B cell (primary cell): ENCODE measurements around the gene ISL2. TPM values are rescaled to one million over a fixed set of nuclear protein-coding genes. Genes with fewer than 3 reads are reported as not detected.

ENCODE experiments used
- ATAC-seq: fragments of 200-7000 bp; cut with Tn5 transposase; one replicate; pipeline ENCODE4 v1.10.0; 2021; ENCODE audit warnings: low read depth, mild to moderate bottlenecking, moderate number of reproducible peaks, moderate library complexity
- CTCF ChIA-PET: fragments of 350-600 bp; sonication (Branson Sonifier 250); formaldehyde crosslinking; loops from one replicate; lab custom pipeline; 2021; ENCODE audit warnings: antibody characterized with exemption, inconsistent platforms; lab: Charles Lee
- POLR2A ChIA-PET: fragments of 350-600 bp; sonication (Branson Sonifier 250); formaldehyde crosslinking; loops from one replicate; lab custom pipeline; 2021; ENCODE audit warnings: antibody characterized with exemption; lab: Charles Lee
- DNase-seq: peaks from one replicate; pipeline ENCODE4 v3.0.0; 2013
- H2AFZ ChIP-seq: 2 replicates; pipeline ENCODE4 v1.6.1; 2012; ENCODE audit warnings: mild to moderate bottlenecking, low read depth, low read length; ENCODE audit not compliant: insufficient read depth, poor library complexity, severe bottlenecking
- H3K27ac ChIP-seq, 2 donors: 1 replicate in 1 of 2; 2 replicates in 1 of 2; pipeline ENCODE4 v1.5.1; 2012 to 2013; ENCODE audit warnings: low read length in 2 of 2, mild to moderate bottlenecking in 2 of 2, moderate library complexity in 1 of 2
- H3K27me3 ChIP-seq, 4 experiments: fragments of 200-600 bp in 1 of 4; sonication (generic) in 1 of 4; replicated peaks in 1 of 4; 1 replicate in 2 of 4; 2 replicates in 2 of 4; pipeline versions ENCODE4 v1.6.1 to v1.7.0; 2013 to 2016; ENCODE audit warnings: low read length in 3 of 4, mild to moderate bottlenecking in 2 of 4, mixed read lengths in 1 of 4, moderate library complexity in 1 of 4; ENCODE audit not compliant: insufficient read depth in 4 of 4, control insufficient read depth in 3 of 4; ENCODE audit errors: control extremely low read depth in 1 of 4
- H3K36me3 ChIP-seq, 2 experiments: replicated peaks in 1 of 2; 1 replicate in 1 of 2; 2 replicates in 1 of 2; pipeline versions ENCODE4 v1.6.1 to v1.7.1; 2013; ENCODE audit warnings: low read length in 1 of 2; ENCODE audit not compliant: insufficient read depth in 2 of 2, control insufficient read depth in 1 of 2; ENCODE audit errors: control extremely low read depth in 1 of 2, extremely low read depth in 1 of 2
- H3K4me1 ChIP-seq, 2 donors: fragments of 200-600 bp in 1 of 2; sonication (generic) in 1 of 2; 1 replicate in 1 of 2; 2 replicates in 1 of 2; pipeline versions ENCODE4 v1.5.1 to v1.6.1; 2013 to 2017; ENCODE audit warnings: low read length in 2 of 2; ENCODE audit not compliant: control insufficient read depth in 2 of 2, insufficient read depth in 2 of 2
- H3K4me2 ChIP-seq: replicated peaks from 2 replicates; pipeline ENCODE3; 2012; ENCODE audit warnings: mild to moderate bottlenecking, low read depth, low read length; ENCODE audit not compliant: poor library complexity, severe bottlenecking
- H3K4me3 ChIP-seq, 5 experiments: fragments of 200-600 bp in 1 of 5; sonication (generic) in 1 of 5; 1 replicate in 3 of 5; 2 replicates in 2 of 5; pipeline versions ENCODE4 v1.5.1 to v1.7.0; 2011 to 2016; ENCODE audit warnings: low read length in 4 of 5, mild to moderate bottlenecking in 4 of 5, low read depth in 2 of 5, control low read depth in 1 of 5, moderate library complexity in 1 of 5; ENCODE audit not compliant: insufficient read depth in 1 of 5; ENCODE audit errors: control extremely low read depth in 1 of 5, extremely low read depth in 1 of 5
- H3K79me2 ChIP-seq: fragments of 200-600 bp; sonication (generic); one replicate; pipeline ENCODE4 v1.6.0; 2016; ENCODE audit warnings: low read length; ENCODE audit not compliant: control insufficient read depth, insufficient read depth
- H3K9ac ChIP-seq: fragments of 200-600 bp; sonication (generic); 2 replicates; pipeline ENCODE4 v1.6.1; 2017; ENCODE audit warnings: mild to moderate bottlenecking, low read length, moderate library complexity
- H3K9me3 ChIP-seq, 3 donors: one replicate each; pipeline versions ENCODE4 v1.6.1 to v1.7.1; 2013; ENCODE audit warnings: low read length in 2 of 3; ENCODE audit not compliant: control insufficient read depth in 2 of 3, insufficient read depth in 1 of 3; ENCODE audit errors: control extremely low read depth in 1 of 3
- H4K20me1 ChIP-seq: 2 replicates; pipeline ENCODE4 v1.6.0; 2012; ENCODE audit warnings: mild to moderate bottlenecking, low read length; ENCODE audit not compliant: insufficient read depth, control insufficient read depth, poor library complexity, severe bottlenecking
- H3K27ac Mint-ChIP-seq: one replicate; pipeline ENCODE4 v1.8.0; 2021; ENCODE audit warnings: mixed read lengths
- H3K27me3 Mint-ChIP-seq: one replicate; pipeline ENCODE4 v1.8.0; 2021; ENCODE audit warnings: mixed read lengths
- H3K4me1 Mint-ChIP-seq: one replicate; pipeline ENCODE4 v1.8.0; 2021; ENCODE audit warnings: mixed read lengths
- H3K4me3 Mint-ChIP-seq: one replicate; pipeline ENCODE4 v1.8.0; 2021; ENCODE audit warnings: mixed read lengths
- H3K9me3 Mint-ChIP-seq: one replicate; pipeline ENCODE4 v1.8.0; 2022; ENCODE audit warnings: mixed read lengths; ENCODE audit not compliant: insufficient read depth
- EZH2 ChIP-seq: IDR thresholded peaks from 2 replicates; pipeline ENCODE4 v1.6.1; 2012; ENCODE audit warnings: borderline replicate concordance, low read depth, mild to moderate bottlenecking, moderate library complexity, low read length; ENCODE audit not compliant: insufficient read depth, poor library complexity, severe bottlenecking
- WGBS: methylation state at CpG from one replicate; pipeline ENCODE4 v1.1.5; 2013; ENCODE audit warnings: missing lambda C conversion rate; ENCODE audit not compliant: insufficient coverage; 5-methylcytosine and 5-hydroxymethylcytosine counted together
- intact Hi-C: fragments of 100-400 bp; cut with micrococcal nuclease; formaldehyde crosslinking; loops from one replicate; pipeline ENCODE4 v1.10.0; 2022
- polyA plus RNA-seq: library from polyadenylated mRNA; depleted of rRNA; stranded (reverse); fragments of >200 nt; gene quantifications from 2 replicates; pipeline ENCODE4 v1.2.3, GENCODE V29; 2012
- total RNA-seq, 2 donors: library from RNA; stranded (reverse); fragments of 120-200 nt in 1 of 2; gene quantifications; 1 replicate in 1 of 2; 2 replicates in 1 of 2; pipeline versions ENCODE4 v1.2.3 to v1.2.4, GENCODE V29; 2013 to 2022
- TF ChIP-seq, protein P1 (sequence below): fragments of 200-600 bp; IDR thresholded peaks from one replicate; pipeline ENCODE4 v1.8.0; 2022; ENCODE audit warnings: antibody characterized with exemption, mild to moderate bottlenecking

ISL2 gene
- total and polyA plus RNA-seq, 2 donors (not counting 1 experiment from before 2014, with no cell fraction given), result 0.59 to 1.8 TPM

DNA sequence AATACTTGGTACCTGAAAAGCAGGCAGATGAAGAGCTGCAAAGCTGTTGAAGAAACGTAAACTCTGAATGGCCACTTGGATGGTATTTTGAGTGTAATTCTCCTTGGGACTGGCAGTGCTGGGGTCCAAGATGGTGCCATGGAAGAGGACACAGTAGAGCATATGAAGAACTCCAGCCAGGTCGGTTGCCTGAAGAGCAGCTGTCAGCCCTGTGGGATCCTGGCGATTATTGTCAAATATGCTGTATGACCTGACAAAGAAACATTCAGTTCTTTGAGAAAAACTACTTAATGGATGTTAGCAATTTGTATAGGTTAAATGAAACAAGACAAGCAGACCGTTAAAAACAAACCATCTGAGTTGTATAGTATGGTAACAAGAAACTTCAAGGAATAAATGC lies 44.8 kb downstream of the ISL2 start:
- H3K4me1 ChIP-seq, result no peaks in the 10 kb centered on the region
- DNase-seq (no peak), ATAC-seq (no peak)
- CTCF ChIA-PET, result no interaction called here
- no peak overlapping the region for H3K27ac Mint-ChIP-seq
- WGBS, result 100% methylated on average over 2 of the region's 4 CpGs
- TF ChIP-seq EZH2, result no peak
- TF ChIP-seq, protein P1, sequence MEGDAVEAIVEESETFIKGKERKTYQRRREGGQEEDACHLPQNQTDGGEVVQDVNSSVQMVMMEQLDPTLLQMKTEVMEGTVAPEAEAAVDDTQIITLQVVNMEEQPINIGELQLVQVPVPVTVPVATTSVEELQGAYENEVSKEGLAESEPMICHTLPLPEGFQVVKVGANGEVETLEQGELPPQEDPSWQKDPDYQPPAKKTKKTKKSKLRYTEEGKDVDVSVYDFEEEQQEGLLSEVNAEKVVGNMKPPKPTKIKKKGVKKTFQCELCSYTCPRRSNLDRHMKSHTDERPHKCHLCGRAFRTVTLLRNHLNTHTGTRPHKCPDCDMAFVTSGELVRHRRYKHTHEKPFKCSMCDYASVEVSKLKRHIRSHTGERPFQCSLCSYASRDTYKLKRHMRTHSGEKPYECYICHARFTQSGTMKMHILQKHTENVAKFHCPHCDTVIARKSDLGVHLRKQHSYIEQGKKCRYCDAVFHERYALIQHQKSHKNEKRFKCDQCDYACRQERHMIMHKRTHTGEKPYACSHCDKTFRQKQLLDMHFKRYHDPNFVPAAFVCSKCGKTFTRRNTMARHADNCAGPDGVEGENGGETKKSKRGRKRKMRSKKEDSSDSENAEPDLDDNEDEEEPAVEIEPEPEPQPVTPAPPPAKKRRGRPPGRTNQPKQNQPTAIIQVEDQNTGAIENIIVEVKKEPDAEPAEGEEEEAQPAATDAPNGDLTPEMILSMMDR, result no peak
- H3K9me3 ChIP-seq, result no peaks in the 10 kb centered on the region
- no peaks in the 10 kb centered on the region for H3K27me3 Mint-ChIP-seq
- H3K79me2 ChIP-seq, result no peaks in the 10 kb centered on the region
- no peaks in the 10 kb centered on the region for H3K36me3 ChIP-seq
- H2AFZ ChIP-seq, result no peak overlapping the region
- H4K20me1 ChIP-seq, result no peaks in the 10 kb centered on the region
- H3K9ac ChIP-seq, result no peak overlapping the region
- POLR2A ChIA-PET, result no interaction called here
- H3K4me3 ChIP-seq, result no peak overlapping the region
- intact Hi-C loops, result no loop called here
- no peaks in the 10 kb centered on the region for H3K27me3 ChIP-seq
- no peak overlapping the region for H3K27ac ChIP-seq
- H3K4me1 Mint-ChIP-seq, result no peaks in the 10 kb centered on the region
- no peak overlapping the region for H3K4me3 Mint-ChIP-seq
- H3K9me3 Mint-ChIP-seq, result no peaks in the 10 kb centered on the region
- H3K4me2 ChIP-seq, result no peak overlapping the region

DNA sequence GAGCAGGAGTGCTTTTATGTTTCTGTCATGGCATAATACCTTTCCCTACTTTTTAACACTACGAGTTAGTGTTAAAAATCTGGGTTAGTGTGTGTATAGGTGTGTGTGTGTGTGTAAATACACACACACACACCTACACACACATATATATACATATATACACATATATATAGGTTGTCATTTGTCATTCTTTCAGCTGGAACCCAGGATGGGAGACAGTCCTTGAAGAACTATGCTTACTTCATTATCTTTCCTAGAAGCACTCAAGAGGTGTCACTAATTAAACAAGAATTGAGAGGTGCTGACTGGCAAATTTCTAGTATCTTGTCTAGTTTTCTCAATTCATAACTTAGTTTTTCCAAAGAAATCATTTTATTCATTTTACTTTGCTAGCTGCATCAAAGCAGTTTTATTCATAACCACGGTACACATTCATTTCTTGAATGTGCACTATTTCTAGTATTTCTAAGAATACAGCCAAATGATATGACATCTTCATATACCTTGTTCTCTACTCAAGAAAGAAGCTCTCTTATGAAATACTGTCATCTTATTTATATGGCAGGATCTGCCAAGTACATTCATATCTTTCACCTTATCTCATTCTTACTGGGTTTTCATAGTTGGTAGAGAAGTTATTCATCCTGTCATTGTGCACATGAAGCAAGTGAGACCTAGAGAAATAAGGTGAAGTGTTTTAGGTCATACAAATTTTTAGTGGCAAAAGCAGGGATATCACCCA lies 46.6 kb downstream of the ISL2 start:
- DNase-seq (no peak), ATAC-seq (no peak)
- ChIA-PET CTCF (no interaction called here), POLR2A (no interaction called here)
- no CpG with 5 or more reads among the region's 2 CpGs for WGBS
- no peak overlapping the region for H3K27ac Mint-ChIP-seq
- no peaks in the 10 kb centered on the region for H3K4me1 Mint-ChIP-seq
- no peaks in the 10 kb centered on the region for H3K9me3 Mint-ChIP-seq
- Histone ChIP-seq H3K4me1 (no peaks in the 10 kb centered on the region), H3K27me3 (no peaks in the 10 kb centered on the region), H3K9me3 (no peaks in the 10 kb centered on the region), H3K79me2 (no peaks in the 10 kb centered on the region), H3K27ac (no peak overlapping the region), H3K4me2 (no peak overlapping the region), H4K20me1 (no peaks in the 10 kb centered on the region), H2AFZ (no peak overlapping the region), H3K36me3 (no peaks in the 10 kb centered on the region), H3K9ac (no peak overlapping the region), H3K4me3 (no peak overlapping the region)
- no peak for TF ChIP-seq EZH2
- TF ChIP-seq, protein P1, result no peak
- no peaks in the 10 kb centered on the region for H3K27me3 Mint-ChIP-seq
- no peak overlapping the region for H3K4me3 Mint-ChIP-seq
- intact Hi-C loops, result no loop called here
